NCI-H2227 (cell line): ENCODE measurements around the gene PHF21B.
"Not testable (repeated sequence)": the region's sequence is repeated elsewhere in the genome, so short reads cannot be mapped to it uniquely, and the experiment has no call there.

Source experiments
- DNase-seq: peaks from one replicate; lab custom pipeline; 2025; ENCODE audit not compliant: unreplicated experiment; lab: John Stamatoyannopoulos, UW

PHF21B gene

GRCh38 chr22:44882226-44882905, 127.4 kb downstream of the PHF21B start:
- no peak for DNase-seq

GRCh38 chr22:44881624-44882023, 128.2 kb downstream of the PHF21B start:
- no peak for DNase-seq

DNA sequence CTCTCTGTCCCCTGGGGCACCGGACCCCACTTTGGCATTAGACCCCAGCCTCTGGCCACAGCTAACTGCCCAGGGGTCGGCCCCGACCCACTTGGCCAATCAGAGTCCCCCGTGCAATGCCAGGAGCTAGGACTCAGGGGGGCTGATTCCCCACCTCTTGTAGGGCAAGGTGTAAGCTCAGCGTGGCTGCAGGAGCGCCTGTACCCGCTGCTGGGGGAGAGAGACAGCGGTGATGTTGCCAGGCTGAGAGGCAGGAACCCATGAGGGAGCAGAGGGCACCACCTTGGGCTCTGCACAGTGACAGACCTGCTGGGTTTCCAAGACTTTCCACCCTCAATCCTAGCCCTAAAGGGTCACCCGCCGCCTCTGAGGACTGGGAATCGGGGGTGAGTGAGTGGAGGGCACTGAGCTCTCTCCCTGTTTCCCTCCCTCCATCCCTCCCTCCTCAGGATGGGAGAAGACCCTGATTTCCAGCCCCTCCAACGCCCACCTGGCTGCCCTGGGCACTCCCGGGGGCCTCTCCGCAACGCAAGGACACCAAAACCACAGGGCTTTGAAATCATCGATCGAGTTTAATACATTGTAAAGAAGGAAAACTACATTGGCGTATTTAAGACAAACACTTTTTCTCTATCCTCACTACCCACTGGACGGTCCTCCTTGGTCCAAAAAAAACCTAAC, 129.1 kb downstream of the PHF21B start:
- no peak for DNase-seq

DNA sequence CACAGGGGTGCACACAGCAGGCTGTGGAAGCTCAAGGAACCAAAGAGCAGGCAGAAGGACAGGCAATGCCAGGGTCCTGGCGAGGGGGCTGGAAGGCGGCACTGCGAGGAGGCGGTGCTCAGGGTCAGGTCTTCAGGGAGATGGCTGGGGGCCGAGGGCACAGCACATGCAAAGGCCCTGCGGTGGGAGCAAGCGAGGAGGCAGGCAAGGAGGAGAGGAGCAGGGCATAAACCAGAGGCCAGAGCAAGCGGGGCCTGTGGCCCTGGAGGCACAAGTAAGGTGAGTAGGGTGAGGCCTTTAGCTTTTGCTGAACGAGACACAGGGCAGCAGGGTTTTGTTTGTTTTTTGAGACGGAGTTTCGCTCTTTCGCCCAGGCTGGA, 130.5 kb downstream of the PHF21B start:
- no peak for DNase-seq

DNA sequence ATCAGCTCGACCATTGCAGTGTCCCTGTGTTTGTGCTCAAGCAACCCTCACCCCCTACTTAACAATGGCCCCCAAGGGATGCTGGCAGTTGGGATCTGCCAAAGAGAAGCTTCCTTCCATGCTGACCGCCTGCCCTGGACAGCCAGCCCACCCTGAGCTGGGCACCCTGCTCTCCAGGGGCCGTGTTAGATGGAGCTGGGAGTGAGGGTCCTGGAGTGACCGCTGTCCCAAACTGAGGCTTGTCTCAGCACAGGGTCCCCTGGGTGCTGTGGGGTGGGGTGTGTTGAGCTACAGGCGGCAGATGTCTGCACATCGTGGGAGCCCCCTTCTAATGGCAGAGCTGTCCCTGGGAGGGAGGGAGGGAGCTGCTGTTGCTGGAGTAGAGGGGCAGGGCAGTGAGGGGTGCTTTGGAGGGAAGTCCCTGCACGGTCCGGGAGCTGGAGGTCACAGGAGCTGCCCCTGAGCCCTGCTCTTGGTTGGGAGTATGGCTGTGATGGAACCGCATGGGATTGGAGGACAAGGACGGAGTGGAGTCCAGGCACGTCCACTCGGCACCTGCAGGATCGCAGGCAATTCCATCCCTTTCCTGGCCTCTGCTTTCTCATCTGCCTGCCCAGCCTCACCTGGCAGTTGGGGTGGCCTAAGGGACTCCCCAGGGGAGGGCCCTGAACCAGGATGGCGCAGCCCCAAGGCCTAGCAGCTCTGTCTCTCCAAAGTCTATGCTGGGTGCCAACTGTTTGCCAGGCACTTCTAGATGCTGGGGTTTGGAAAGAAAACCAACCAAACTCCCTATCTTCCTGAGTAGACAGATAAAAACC, 131.1 kb downstream of the PHF21B start:
- DNase-seq, result no peak

- no peak for DNase-seq
These were observed 132.9 kb downstream of the PHF21B start for GRCh38 chr22:44876921-44877320.

- DNase-seq, result no peak
These were observed 138.0 kb downstream of the PHF21B start for GRCh38 chr22:44871782-44872181.

DNA sequence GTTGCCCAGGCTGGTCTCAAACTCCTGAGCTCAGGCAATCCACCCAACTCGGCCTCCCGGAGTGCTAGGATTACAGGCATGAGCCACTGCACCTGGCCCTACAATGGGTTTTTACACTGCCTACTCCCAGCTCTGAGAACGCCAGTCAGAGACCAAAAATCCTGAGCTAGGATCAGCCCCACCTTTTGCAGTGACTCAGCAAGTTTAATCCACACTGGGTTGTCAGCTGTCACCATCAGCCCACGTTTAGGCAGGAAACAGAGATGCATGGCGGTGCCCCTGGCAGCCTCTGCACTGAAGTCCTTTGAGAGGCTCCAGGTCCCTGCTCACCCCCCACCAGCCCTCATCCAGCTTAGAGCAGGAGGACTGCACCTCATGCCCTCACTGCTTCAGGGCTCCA, 139.8 kb downstream of the PHF21B start:
- DNase-seq, result no peak

DNA sequence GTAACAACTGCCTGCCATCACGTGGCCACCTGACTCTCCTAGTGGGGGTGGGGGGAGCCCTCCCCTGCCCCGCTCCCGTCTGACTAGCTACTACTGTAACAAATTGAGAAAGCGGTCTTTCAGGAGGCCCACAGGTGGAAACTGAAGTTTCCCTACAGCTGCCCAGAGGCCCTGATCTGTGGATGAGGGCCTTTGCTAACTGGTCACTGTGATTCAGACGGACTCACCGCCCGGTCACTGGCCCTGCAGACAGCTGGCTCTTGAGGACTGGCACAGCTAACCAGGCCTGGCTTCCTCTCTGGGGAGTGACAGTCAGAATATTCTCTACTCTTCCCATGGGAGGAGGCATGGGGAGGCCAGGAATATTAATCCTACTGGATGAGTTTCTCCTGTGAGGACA, 140.6 kb downstream of the PHF21B start:
- peak; percentile 10 for DNase-seq

- no peak for DNase-seq
These were observed 144.4 kb downstream of the PHF21B start for GRCh38 chr22:44865193-44866057.

GRCh38 chr22:44862981-44863860, 146.6 kb downstream of the PHF21B start:
- no peak for DNase-seq

DNA sequence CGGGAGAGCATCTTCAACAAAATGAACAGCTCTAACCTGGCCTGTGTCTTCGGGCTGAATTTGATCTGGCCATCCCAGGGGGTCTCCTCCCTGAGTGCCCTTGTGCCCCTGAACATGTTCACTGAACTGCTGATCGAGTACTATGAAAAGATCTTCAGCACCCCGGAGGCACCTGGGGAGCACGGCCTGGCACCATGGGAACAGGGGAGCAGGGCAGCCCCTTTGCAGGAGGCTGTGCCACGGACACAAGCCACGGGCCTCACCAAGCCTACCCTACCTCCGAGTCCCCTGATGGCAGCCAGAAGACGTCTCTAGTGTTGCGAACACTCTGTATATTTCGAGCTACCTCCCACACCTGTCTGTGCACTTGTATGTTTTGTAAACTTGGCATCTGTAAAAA, 147.5 kb downstream of the PHF21B start:
- DNase-seq, result no peak

DNA sequence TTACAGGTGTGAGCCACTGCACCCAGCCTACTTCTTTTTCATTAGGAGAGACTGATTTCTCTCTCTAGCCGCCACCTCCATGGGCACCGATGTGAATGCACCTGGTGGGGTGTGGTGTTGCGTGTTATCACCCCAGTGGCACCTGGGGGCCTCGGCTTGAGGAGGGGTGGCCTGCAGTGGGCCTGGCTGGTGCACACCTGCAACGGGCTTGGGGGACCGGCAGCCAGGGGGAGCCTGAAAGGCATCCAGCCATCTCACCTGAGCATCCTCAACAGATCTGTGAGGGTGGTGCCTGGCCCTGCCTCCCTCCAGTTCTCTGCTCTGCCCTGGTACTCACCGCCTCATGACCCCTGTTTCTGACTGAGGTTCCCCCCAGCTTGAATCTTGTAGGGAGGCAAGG, 148.6 kb downstream of the PHF21B start:
- DNase-seq, result no peak

GRCh38 chr22:44860311-44860710, 149.5 kb downstream of the PHF21B start:
- no peak for DNase-seq

DNA sequence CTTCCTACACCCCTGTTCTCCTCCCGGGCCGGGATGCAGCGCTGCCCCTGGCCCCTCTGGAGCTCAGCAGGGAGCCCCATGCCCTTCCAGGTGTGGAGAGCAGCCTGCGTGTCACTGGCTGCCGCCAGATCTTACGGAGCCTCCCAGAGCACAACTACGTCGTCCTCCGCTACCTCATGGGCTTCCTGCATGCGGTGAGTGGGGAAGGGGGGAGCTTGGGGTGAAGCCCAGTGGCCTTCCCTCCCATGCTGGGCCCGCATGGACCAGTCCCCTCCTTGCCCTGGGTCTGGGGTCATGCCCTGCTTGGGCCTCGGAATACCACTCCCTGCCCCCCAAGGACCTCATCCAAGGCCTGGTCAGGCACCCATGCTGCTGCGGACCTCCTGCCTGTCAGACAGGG, 150.2 kb downstream of the PHF21B start:
- DNase-seq, result no peak

DNA sequence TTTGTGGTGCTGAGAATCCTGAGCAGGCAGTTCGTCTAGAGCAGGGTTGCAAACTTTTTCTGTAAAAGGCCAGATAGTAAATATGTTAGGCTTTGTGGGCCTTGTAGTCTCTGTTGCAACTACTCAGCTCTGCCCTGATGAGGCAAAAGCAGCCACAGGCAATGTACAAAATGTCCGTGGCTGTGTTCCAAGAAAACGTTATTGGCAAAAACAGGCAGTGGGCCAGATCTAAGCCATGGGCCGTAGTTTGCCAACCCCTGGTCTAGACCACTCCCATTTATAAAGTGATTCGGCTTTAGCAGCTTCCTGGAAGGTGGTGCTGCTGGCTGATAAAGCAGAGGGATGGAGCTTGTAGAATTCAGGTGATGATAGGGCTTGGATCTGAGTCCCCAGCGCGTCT, 151.0 kb downstream of the PHF21B start:
- not testable (repeated sequence) for DNase-seq

GRCh38 chr22:44855855-44856254, 153.9 kb downstream of the PHF21B start:
- DNase-seq, result no peak

DNA sequence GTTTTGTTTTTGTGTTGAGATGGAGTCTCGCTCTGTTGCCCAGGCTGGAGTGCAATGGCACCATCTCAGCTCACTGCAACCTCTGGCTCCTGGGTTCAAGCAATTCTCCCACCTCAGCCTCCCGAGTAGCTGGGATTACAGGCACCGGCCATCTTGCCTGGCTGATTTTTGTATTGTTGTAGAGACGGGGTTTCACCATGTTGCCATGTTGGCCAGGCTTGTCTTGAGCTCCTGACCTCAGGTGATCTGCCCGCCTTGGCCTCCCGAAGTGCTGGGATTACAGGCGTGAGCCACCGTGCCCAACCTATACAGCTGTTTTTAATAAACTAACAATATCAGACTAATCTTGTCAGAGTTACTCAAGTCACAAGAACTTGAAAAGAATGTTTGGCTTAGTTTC, 155.2 kb downstream of the PHF21B start:
- not testable (repeated sequence) for DNase-seq

- DNase-seq, result no peak
These were observed 158.9 kb downstream of the PHF21B start for GRCh38 chr22:44850946-44851345.

GRCh38 chr22:44848791-44849420, 160.9 kb downstream of the PHF21B start:
- DNase-seq, result no peak
